Stomach (tissue), 9 donors: ENCODE measurements around the gene TBXAS1. TPM values are rescaled to one million over a fixed set of nuclear protein-coding genes. Genes with fewer than 3 reads are reported as not detected.

Experiments used
- DNase-seq, 2 donors: peaks; one replicate each; pipeline versions ENCODE4 v3.0.0 to v3.0.0-alpha.2; 2013 to 2019
- H3K27ac ChIP-seq, 5 donors: fragments of 200-600 bp in 4 of 5; sonication (generic) in 4 of 5; one replicate each; pipeline ENCODE4 v1.5.1; 2013 to 2019; ENCODE audit warnings: mild to moderate bottlenecking in 1 of 5, moderate library complexity in 1 of 5
- H3K27me3 ChIP-seq, 3 donors: fragments of 200-600 bp; sonication (generic); one replicate each; pipeline ENCODE4 v1.5.1; 2017 to 2019; ENCODE audit warnings: mixed run types in 1 of 3
- H3K36me3 ChIP-seq, 4 donors: fragments of 200-600 bp; sonication (generic); 1 replicate in 3 of 4; 2 replicates in 1 of 4; pipeline ENCODE4 v1.5.1; 2016 to 2019
- H3K4me1 ChIP-seq, 4 donors: fragments of 200-600 bp; sonication (generic); one replicate each; pipeline ENCODE4 v1.5.1; 2016 to 2019
- H3K4me3 ChIP-seq, 4 donors: fragments of 200-600 bp; sonication (generic) in 3 of 4; one replicate each; pipeline ENCODE4 v1.5.1; 2016 to 2019; ENCODE audit warnings: mild to moderate bottlenecking in 1 of 4
- H3K9me3 ChIP-seq, 4 donors: fragments of 200-600 bp; sonication (generic); one replicate each; pipeline ENCODE4 v1.5.1; 2016 to 2019
- EP300 ChIP-seq: sonication (generic); formaldehyde crosslinking; IDR thresholded peaks from one replicate; pipeline ENCODE4 v1.6.1; 2017; ENCODE audit warnings: antibody characterized with exemption
- POLR2A ChIP-seq, 4 donors: fragments of 450-650 bp; IDR thresholded peaks; one replicate each; pipeline ENCODE4 v1.6.1; 2016; ENCODE audit warnings: antibody characterized with exemption in 4 of 4, control low read depth in 2 of 4, mild to moderate bottlenecking in 1 of 4, moderate library complexity in 1 of 4
- POLR2AphosphoS5 ChIP-seq, 3 donors: sonication (generic); formaldehyde crosslinking; IDR thresholded peaks; one replicate each; pipeline ENCODE4 v1.6.1; 2016; ENCODE audit warnings: antibody characterized with exemption in 3 of 3
- WGBS, 5 donors: extraction: QIAGEN DNeasy Blood & Tissue Kit in 3 of 5; methylation state at CpG; one replicate each; pipeline versions ENCODE4 v1.1.5 to v1.1.7; 2013 to 2018; 5-methylcytosine and 5-hydroxymethylcytosine counted together
- intact Hi-C: fragments of 100-400 bp; cut with DNase I; formaldehyde crosslinking; loops from one replicate; pipeline ENCODE4 v1.15.1; 2023; ENCODE audit warnings: low total_unique reads
- polyA plus RNA-seq, 3 donors: library from polyadenylated mRNA; stranded (reverse); fragments of 200-250 nt; gene quantifications; one replicate each; pipeline ENCODE4 v1.2.3, GENCODE V29; 2013
- total RNA-seq, 5 donors: library from RNA; depleted of rRNA; stranded (reverse); fragments of >200 nt; gene quantifications; one replicate each; pipeline versions ENCODE4 v1.1.0 to v1.2.3, GENCODE V29; 2014 to 2016
- TF ChIP-seq, protein P1 (sequence below), 7 experiments: fragments of 450-650 bp in 4 of 7; fragments of 200-600 bp in 3 of 7; sonication (generic) in 3 of 7; IDR thresholded peaks; one replicate each; pipeline ENCODE4 v1.5.1; 2016 to 2019; ENCODE audit warnings: antibody characterized with exemption in 7 of 7, control low read depth in 2 of 7, mild to moderate bottlenecking in 1 of 7
- donor health status: healthy with polysubstance abuse.
- donor health status: Bipolar disorder and iron deficiency.
- donor health status: healthy.

TBXAS1 gene
- total and polyA plus RNA-seq, 8 donors: 1.4 to 92.8 (median 15.1) TPM

GRCh38 chr7:140061607-140061930 lies 232.5 kb downstream of the TBXAS1 start:
- H3K4me1 ChIP-seq: peaks cover 36 to 47% (median 41%) of the 10 kb centered on the region in 4 donors
- DNase-seq: no peak
- intact Hi-C loops: no loop called here
- H3K36me3 ChIP-seq: peaks cover 6 to 12% (median 12%) of the 10 kb centered on the region in 4 donors
- TF ChIP-seq POLR2A (IDR thresholded peaks at IDR 0.05): no peak
- TF ChIP-seq, protein P1, sequence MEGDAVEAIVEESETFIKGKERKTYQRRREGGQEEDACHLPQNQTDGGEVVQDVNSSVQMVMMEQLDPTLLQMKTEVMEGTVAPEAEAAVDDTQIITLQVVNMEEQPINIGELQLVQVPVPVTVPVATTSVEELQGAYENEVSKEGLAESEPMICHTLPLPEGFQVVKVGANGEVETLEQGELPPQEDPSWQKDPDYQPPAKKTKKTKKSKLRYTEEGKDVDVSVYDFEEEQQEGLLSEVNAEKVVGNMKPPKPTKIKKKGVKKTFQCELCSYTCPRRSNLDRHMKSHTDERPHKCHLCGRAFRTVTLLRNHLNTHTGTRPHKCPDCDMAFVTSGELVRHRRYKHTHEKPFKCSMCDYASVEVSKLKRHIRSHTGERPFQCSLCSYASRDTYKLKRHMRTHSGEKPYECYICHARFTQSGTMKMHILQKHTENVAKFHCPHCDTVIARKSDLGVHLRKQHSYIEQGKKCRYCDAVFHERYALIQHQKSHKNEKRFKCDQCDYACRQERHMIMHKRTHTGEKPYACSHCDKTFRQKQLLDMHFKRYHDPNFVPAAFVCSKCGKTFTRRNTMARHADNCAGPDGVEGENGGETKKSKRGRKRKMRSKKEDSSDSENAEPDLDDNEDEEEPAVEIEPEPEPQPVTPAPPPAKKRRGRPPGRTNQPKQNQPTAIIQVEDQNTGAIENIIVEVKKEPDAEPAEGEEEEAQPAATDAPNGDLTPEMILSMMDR (IDR thresholded peaks at IDR 0.05): no peak
- TF ChIP-seq POLR2AphosphoS5 (IDR thresholded peaks at IDR 0.05): no peak
- TF ChIP-seq EP300: no peak
- peaks cover 0 to 5% (median 3%) of the 10 kb centered on the region in 4 donors for H3K9me3 ChIP-seq
- no peaks in the 10 kb centered on the region for H3K27me3 ChIP-seq
- H3K4me3 ChIP-seq: peak overlapping the region; percentile 66 to 80 (median 74)
- 92 to 98% (median 95%) methylated on average over 2 of the region's 2 CpGs for WGBS, 5 donors
- peak overlapping the region; percentile 91 to 97 (median 95) for H3K27ac ChIP-seq

DNA sequence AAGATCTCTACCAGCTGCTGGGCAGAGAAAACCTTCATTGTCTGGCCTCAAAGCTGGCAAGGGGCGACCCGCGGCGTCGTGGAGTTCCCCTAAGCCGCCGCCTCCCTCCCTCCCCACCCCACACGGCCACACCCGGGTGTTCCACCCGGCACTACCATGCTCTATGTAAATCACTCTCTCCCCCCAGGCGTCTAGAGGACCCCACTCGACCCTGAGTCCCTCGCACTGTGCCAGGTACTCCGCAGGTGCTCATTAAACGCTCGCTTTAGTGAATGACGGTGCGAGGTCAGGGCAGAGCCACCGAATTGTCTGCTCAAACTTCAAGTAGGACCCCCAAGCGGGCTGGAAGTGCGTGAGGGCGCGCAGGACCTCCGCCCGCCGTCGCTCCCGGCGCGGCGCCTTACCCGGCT lies 233.1 kb downstream of the TBXAS1 start:
- peaks cover under 1 to 7% (median 6%) of the 10 kb centered on the region in 4 donors for H3K36me3 ChIP-seq
- peaks cover 0 to 11% (median 9%) of the 10 kb centered on the region in 4 donors for H3K9me3 ChIP-seq
- intact Hi-C loops: no loop called here
- H3K27ac ChIP-seq: peak overlapping the region; percentile 91 to 97 (median 95)
- H3K4me3 ChIP-seq: peak overlapping the region; percentile 66 to 80 (median 74)
- WGBS, 5 donors: 2 to 15% (median 4%) methylated on average over 18 to 32 of the region's 32 CpGs
- DNase-seq: peak in 1 of 2 donors; percentile 70
- H3K27me3 ChIP-seq: no peaks in the 10 kb centered on the region
- TF ChIP-seq, protein P1 (IDR thresholded peaks at IDR 0.05): no peak
- TF ChIP-seq POLR2A (IDR thresholded peaks at IDR 0.05) (no peak), POLR2AphosphoS5 (IDR thresholded peaks at IDR 0.05) (no peak), EP300 (no peak)
- peaks cover 36 to 47% (median 41%) of the 10 kb centered on the region in 4 donors for H3K4me1 ChIP-seq

DNA sequence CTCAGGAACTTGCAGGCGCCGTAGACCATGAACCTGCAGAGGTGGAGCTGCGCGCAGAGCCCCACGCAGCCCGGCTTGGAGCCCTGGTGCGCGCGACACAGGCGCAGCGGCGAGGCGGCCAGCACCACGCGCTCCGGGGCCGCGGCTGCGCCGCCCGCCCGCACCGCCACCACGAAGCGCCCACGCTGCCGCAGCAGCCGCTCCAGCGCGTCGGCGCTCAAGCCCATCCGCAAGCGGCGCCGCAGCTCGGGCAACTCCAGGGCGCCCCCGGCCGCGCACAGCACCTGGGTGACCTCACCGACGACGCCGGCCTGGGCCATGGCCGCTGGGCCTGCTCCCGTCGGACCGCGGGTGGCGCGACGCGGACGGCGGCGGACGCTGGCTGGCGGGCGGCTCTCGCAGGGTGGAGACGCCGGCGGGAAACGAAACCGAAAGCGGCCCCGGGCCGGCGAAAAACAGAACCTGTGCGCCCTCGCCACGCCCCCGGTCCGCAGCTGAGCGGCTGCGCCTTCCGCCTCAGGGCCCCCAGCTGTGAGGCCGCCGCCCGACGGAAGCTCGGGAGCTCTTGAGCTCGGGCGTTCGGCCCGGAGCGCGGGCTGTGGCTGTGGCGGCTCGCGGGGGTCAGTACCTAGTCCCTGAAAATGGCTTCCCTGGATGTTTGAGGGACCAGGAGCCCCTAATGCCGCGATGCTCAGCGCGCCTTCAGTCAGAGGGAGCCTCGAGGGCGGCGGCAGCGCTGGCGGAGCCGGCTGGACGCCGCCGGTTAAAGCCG lies 233.7 kb downstream of the TBXAS1 start, which contains the start of gene PARP12:
Gene PARP12, minus strand, starts transcription at position 424 of the 772 bp plus-strand sequence. Its CDS starts 104 bp downstream, at position 320.
- 0 to 3% (median 0%) methylated on average over 14 to 106 of the region's 106 CpGs for WGBS, 5 donors

GRCh38 chr7:140067052-140067451 lies 238.0 kb downstream of the TBXAS1 start:
- peaks cover 0 to 23% (median 15%) of the 10 kb centered on the region in 4 donors for H3K9me3 ChIP-seq
- 45 to 79% (median 72%) methylated on average over 2 of the region's 2 CpGs for WGBS, 5 donors
- peaks cover 3 to 9% (median 7%) of the 10 kb centered on the region in 4 donors for H3K4me1 ChIP-seq
- H3K36me3 ChIP-seq: no peaks in the 10 kb centered on the region
- no peaks in the 10 kb centered on the region for H3K27me3 ChIP-seq
- no peak overlapping the region for H3K4me3 ChIP-seq
- intact Hi-C loops: no loop called here
- H3K27ac ChIP-seq: no peak overlapping the region
- TF ChIP-seq, protein P1 (IDR thresholded peaks at IDR 0.05): no peak
- no peak for TF ChIP-seq EP300
- no peak for TF ChIP-seq POLR2A (IDR thresholded peaks at IDR 0.05)
- no peak for TF ChIP-seq POLR2AphosphoS5 (IDR thresholded peaks at IDR 0.05)
- DNase-seq: no peak

More for the DNA sequence above, 233.7 kb downstream of the TBXAS1 start, which contains the start of gene PARP12:
- no peaks in the 10 kb centered on the region for H3K27me3 ChIP-seq
- peak within 1 kb of the TSS; percentile 91 to 97 (median 95) for H3K27ac ChIP-seq
- intact Hi-C loops: no loop called here
- TF ChIP-seq POLR2AphosphoS5 (IDR thresholded peaks at IDR 0.05): peak; percentile 6 to 87 (median 84)
- no peak for TF ChIP-seq POLR2A (IDR thresholded peaks at IDR 0.05)
- peaks cover 0 to 16% (median 13%) of the 10 kb centered on the region in 4 donors for H3K9me3 ChIP-seq
- peaks cover 0 to 1% (median under 1%) of the 10 kb centered on the region in 4 donors for H3K36me3 ChIP-seq
- peak within 1 kb of the TSS; percentile 66 to 80 (median 74) for H3K4me3 ChIP-seq
- peak; percentile 93 to 96 for DNase-seq
- peaks cover 36 to 47% (median 41%) of the 10 kb centered on the region in 4 donors for H3K4me1 ChIP-seq
